NCI-H2029 (cell line): ENCODE data around the gene GFER.
"Not testable (repeated sequence)": the region's sequence is repeated elsewhere in the genome, so short reads cannot be mapped to it uniquely, and the experiment has no call there.

Experiments used
- DNase-seq: peaks from one replicate; lab custom pipeline; 2025; lab: John Stamatoyannopoulos, UW

GFER gene

GRCh38 chr16:2006317-2006716 lies 22.3 kb downstream of the GFER start:
- DNase-seq: no peak

- DNase-seq: no peak
Observed at GRCh38 chr16:2007081-2007836, 23.3 kb downstream of the GFER start.

- peak; percentile 83 for DNase-seq
Observed at GRCh38 chr16:2008009-2008526, 24.1 kb downstream of the GFER start.

- DNase-seq: no peak
Observed at GRCh38 chr16:2008631-2009163, 24.7 kb downstream of the GFER start.

- DNase-seq: no peak
Observed at GRCh38 chr16:2009164-2009711, 25.2 kb downstream of the GFER start.

GRCh38 chr16:2009791-2010510 lies 26.0 kb downstream of the GFER start, which contains the start of gene ZNF598:
Gene ZNF598, minus strand, starts transcription at chr16:2009821.
- peak; percentile 81 for DNase-seq

GRCh38 chr16:2011726-2012125 lies 27.7 kb downstream of the GFER start:
- DNase-seq: not testable (repeated sequence)

- DNase-seq: no peak
Observed at GRCh38 chr16:2013527-2013926, 29.5 kb downstream of the GFER start.

- no peak for DNase-seq
Observed at GRCh38 chr16:2015117-2015946, 31.3 kb downstream of the GFER start.

- no peak for DNase-seq
Observed at GRCh38 chr16:2015947-2016208, 31.9 kb downstream of the GFER start.

GRCh38 chr16:2016407-2016922 lies 32.5 kb downstream of the GFER start:
- DNase-seq: no peak

GRCh38 chr16:2019518-2019920 lies 35.5 kb downstream of the GFER start, which contains the start of gene NPW:
Gene NPW, plus strand, starts transcription at chr16:2019785.
- no peak for DNase-seq

- DNase-seq: no peak
Observed at GRCh38 chr16:2019921-2020831, 36.2 kb downstream of the GFER start.

- DNase-seq: no peak
Observed at GRCh38 chr16:2022723-2023091, 38.7 kb downstream of the GFER start.

- DNase-seq: peak; percentile 74
Observed at GRCh38 chr16:2023092-2024031, 39.4 kb downstream of the GFER start.

- no peak for DNase-seq
Observed at GRCh38 chr16:2024032-2024420, 40.0 kb downstream of the GFER start.

GRCh38 chr16:2025251-2025650 lies 41.3 kb downstream of the GFER start:
- DNase-seq: no peak

GRCh38 chr16:2025878-2026460 lies 42.0 kb downstream of the GFER start:
- no peak for DNase-seq

GRCh38 chr16:2026461-2027023 lies 42.5 kb downstream of the GFER start, which contains the start of gene NHERF2:
Gene NHERF2, plus strand, starts transcription at chr16:2026902. Its CDS starts 104 bp downstream, at chr16:2027006.
- DNase-seq: no peak
